ENCODE results near the gene IL20.

Gene IL20

DNA sequence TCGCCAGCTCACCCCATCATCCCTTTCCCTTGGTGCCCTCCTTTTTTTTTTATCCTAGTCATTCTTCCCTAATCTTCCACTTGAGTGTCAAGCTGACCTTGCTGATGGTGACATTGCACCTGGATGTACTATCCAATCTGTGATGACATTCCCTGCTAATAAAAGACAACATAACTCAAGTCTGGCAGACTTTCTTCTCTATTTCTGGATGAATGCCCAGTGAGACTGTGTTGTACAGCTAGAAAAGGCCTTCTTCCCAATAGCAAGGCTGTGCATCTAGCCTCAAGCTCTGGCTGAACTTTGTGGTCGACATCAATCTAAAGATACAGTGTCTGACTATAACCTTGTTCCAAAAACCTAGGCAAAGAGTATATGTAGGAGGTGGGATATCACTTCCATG is 38.3 kb downstream of the IL20 start:
- DNase-seq (ENCODE audit: low read depth in 3 of 3), result no peak

DNA sequence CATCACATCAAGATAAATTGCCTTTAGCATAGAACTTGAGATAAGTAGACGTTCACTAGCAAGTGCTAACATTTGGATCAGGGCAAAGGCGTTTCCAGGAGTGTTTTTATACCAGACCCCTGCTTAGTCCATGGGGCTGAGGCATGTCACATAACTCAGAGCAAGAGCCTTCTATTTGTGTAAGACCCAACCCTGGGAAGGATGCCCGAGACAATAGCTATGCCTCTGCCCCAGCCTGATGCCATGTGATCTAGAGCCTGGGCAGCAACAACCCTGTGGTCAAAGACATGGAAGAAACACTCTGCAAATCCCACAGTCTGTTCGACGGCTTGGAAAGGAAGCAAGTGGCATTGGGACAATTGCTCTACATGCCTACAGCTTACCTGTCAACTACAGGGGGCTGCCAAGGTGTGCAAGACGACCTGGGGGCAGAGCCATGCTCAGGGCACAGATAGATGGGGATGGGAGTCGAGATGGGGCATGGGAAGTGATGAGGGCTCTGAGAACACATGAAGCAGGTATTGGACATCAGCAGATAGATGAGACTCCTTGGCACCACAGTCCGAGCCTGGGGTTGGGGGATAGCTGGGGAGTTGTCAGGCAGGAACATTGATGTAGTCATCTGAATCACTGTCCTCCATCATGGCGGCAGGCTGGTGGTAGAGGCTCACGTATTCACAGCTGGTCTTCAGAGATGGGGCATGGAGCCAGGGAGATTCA is 39.2 kb downstream of the IL20 start:
- DNase-seq (ENCODE audit: low read depth in 3 of 3), result no peak

GRCh38 chr1:206905295-206906164 is 40.1 kb downstream of the IL20 start:
- no peak for DNase-seq (ENCODE audit: low read depth in 3 of 3)

- no peak for DNase-seq (ENCODE audit: low read depth in 3 of 3)
Observed at GRCh38 chr1:206907304-206907991, 42.0 kb downstream of the IL20 start.

DNA sequence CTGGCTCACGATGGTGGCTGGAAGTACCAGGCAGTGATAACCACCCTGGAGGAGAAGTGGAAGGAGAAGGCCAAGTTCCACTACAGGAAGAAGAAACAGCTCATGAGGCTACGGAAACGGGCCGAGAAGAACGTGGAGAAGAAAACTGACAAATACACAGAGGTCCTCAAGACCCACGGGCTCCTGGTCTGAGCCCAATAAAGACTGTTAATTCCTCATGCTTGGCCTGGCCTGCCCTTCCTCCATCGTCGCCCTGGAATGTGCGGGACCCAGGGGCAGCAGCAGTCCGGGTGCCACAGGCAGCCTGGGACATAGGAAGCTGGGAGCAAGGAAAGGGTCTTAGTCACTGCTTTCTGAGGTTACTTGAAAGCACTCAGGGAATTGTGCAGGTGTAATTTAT is 42.6 kb downstream of the IL20 start:
- DNase-seq (ENCODE audit: low read depth in 3 of 3), result no peak

DNA sequence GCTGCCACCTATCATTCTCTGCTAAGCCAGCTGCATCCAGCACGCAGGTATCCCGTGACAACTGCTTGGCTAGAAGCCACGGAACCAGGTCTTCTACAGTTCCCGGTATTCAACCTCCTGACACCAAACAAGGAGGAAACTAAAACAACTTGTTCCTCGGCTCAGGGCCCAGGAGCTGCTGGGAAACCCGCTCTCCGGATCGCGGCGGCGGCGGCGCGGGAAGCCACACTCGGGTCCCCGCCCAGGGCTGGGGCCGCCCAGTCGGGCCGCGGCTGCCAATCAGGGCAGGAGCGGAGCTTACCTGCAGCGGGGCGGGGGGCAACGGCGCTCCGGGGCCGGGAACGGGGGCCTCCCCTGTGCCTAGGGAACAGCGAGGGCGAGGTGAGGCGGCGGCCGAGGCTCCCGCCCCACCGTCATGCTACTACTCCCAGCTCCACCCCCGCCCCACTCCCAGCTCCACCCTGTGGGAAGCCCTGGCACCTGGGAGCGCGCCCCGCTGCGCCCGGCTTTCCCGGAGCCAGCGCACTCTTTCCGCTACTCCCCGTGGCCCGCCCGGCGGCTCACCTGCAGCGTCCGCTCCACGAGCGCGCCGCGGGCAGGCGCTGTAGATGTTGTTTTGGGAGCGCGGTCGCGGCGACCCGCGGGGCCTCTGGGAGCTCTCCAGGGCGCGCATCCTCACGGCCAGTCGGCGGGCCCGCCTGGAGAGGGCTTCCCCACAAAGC is 43.9 kb downstream of the IL20 start:
- DNase-seq (ENCODE audit: low read depth in 3 of 3), result no peak

- DNase-seq (ENCODE audit: low read depth in 3 of 3), result no peak
Observed at GRCh38 chr1:206909883-206910318, 44.5 kb downstream of the IL20 start.

GRCh38 chr1:206911064-206911663 is 45.7 kb downstream of the IL20 start:
- no peak for DNase-seq (ENCODE audit: low read depth in 3 of 3)

DNA sequence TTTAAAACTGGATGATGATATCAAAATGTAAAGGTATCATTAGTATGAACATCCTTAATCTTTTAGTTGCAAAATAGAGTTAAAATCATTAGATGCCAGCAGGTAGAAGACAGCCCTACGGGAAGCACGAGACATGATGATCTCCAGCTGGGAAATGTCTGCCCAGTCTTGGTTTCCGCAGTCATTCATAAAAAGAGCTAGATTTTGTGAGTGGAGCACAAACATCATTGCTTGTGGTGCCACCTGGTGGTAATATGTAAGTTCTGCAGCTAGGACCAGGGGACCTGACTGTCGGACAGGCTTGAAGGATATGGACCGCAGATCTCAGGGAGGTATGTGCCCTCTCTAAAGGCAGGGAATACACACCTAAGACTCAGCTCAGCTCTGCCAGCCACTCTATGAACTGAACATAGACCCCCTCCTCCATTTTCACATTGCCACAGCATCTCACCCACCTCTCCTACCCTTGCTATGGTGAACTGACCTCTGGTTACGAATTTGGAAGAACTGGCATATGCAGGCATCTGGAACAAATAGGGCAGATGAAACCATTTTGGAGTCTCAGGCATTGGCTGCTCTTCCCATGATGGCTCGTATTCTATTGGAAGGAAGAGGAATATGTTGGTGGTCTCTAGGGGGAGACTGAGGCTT is 47.1 kb downstream of the IL20 start:
- DNase-seq (ENCODE audit: low read depth in 3 of 3), result no peak

DNA sequence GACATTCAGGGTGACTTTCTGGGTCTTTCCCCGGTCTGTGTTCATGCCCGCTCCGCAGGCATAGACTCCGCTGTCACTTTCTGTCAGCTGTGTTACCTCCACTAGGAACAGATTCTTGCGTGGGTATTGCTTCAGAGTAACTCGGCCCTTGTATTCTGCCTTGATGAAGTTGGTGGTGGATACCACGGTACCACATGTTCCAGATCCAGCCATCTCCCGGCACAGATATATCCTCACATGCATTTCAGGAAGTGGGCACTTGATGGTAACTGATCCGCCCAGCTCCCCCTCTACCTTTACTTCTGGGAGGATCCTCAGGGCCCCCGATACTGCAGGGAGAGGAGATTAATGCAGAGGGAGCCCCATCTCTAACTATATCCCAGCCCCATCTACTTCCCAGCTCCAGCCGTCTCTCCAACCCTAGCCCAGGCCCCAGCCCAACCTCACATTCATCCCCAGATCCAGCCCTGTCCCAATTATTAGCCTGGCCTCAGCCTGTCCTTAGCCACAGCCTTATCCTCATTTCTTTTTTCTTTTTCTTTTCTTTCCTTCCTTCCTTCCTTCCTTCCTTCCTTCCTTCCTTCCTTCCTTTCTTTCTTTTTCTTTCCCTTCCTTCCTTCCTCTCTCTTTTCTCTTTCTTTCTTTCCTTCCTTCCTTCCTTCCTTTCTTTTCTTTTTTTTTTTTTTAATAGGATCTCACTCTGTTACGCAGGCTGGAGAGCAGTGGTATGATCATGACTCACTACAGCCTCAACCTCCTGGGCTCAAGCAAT is 48.5 kb downstream of the IL20 start:
- no peak for DNase-seq (ENCODE audit: low read depth in 3 of 3)

GRCh38 chr1:206915030-206915735 is 49.8 kb downstream of the IL20 start:
- no peak for DNase-seq (ENCODE audit: low read depth in 3 of 3)

DNA sequence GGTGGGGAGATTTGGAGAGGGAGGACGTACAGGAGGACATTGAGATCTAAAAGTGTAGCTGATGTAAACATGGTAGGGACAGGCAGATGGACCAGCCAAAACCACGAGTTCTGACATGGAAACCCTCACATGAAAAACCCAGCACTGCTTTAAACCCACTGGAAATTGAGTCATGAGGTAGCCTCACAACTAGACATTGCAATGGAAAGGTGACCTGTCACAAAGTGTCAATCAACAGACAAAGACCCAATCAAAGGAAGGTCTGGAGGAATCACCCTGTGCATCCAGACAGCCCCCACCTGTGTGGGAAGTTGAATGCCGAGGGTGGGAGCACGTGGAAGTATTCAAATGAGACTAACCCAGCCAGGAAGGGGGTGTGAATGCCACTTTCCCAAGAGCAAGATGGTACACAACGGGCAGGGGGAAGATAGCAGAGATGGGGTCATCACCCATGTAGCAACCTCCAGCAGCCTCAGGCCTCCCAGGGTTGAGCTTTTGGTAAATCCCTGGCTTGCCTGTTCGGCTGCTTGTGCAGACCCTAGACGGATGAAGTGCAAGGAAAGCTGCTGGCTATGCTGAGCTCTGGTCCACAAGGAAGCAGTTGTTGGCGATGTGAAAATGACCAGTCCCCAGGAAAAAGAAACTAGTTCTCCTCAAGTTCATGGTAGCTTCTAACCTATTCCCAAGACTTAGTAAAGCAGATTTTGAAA is 50.7 kb downstream of the IL20 start:
- no peak for DNase-seq (ENCODE audit: low read depth in 3 of 3)

DNA sequence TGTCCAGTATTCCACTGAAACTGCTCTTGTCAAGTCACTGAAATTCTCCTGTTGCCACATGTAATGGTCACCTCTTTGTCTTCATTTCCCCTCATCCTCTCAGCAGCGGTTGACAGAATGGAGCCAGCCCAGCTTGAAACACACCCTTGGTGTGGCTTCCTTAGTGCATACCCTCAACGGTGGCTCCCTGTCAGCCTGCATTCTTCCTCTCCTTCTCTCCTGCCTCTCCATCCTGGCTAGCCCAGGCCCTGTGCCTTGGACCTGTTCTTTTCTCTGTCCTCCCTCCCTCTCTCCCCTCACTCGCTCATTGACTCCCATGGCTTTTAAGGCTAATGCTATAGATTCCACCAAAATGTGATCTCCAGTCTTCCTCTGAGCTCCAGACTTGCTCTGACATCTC is 52.7 kb downstream of the IL20 start:
- DNase-seq (ENCODE audit: low read depth in 3 of 3), result no peak

Measured in stimulated activated CD4-positive, alpha-beta T cell treated with anti-CD3 and anti-CD28 coated beads, TNF-alpha, amount 100 ng/mL, for 4 hours (primary cell).